Esophagus squamous epithelium (tissue), 5 donors: ENCODE measurements around the gene SPRED1. TPM values are rescaled to one million over a fixed set of nuclear protein-coding genes. Genes with fewer than 3 reads are reported as not detected.

Experiments used
- DNase-seq: peaks from one replicate; lab custom pipeline; 2025; lab: John Stamatoyannopoulos, UW
- H3K27ac ChIP-seq, 4 donors: fragments of 200-600 bp; sonication (generic); one replicate each; pipeline ENCODE4 v1.5.1; 2016 to 2019; ENCODE audit warnings: mild to moderate bottlenecking in 1 of 4
- H3K27me3 ChIP-seq, 4 donors: fragments of 200-600 bp; sonication (generic); 1 replicate in 3 of 4; 2 replicates in 1 of 4; pipeline versions ENCODE4 v1.5.1 to v1.6.0; 2017 to 2021; ENCODE audit warnings: antibody characterized with exemption in 1 of 4
- H3K36me3 ChIP-seq, 3 donors: fragments of 200-600 bp; sonication (generic); one replicate each; pipeline ENCODE4 v1.5.1; 2016 to 2019
- H3K4me1 ChIP-seq, 3 donors: fragments of 200-600 bp; sonication (generic); one replicate each; pipeline ENCODE4 v1.5.1; 2017 to 2019
- H3K4me3 ChIP-seq, 4 donors: fragments of 200-600 bp; sonication (generic); 1 replicate in 3 of 4; 2 replicates in 1 of 4; pipeline ENCODE4 v1.5.1; 2016 to 2019; ENCODE audit warnings: mild to moderate bottlenecking in 2 of 4, moderate library complexity in 1 of 4
- H3K9me3 ChIP-seq, 3 donors: fragments of 200-600 bp; sonication (generic); one replicate each; pipeline ENCODE4 v1.5.1; 2016 to 2019
- POLR2A ChIP-seq, 4 donors: fragments of 450-650 bp; IDR thresholded peaks; one replicate each; pipeline ENCODE4 v1.6.1; 2017; ENCODE audit warnings: antibody characterized with exemption in 4 of 4, mild to moderate bottlenecking in 4 of 4, moderate library complexity in 3 of 4
- WGBS, 2 donors: methylation state at CpG; one replicate each; pipeline ENCODE4 v1.1.5; 2018; 5-methylcytosine and 5-hydroxymethylcytosine counted together
- intact Hi-C: fragments of 100-400 bp; cut with DNase I; formaldehyde crosslinking; loops from one replicate; pipeline ENCODE4 v1.15.0; 2022
- total RNA-seq, 4 donors: library from RNA; depleted of rRNA; stranded (reverse); fragments of >200 nt; gene quantifications; one replicate each; pipeline ENCODE4 v1.1.0, GENCODE V29; 2016
- TF ChIP-seq, protein P1 (sequence below), 6 experiments: fragments of 450-650 bp in 4 of 6; fragments of 200-600 bp in 2 of 6; sonication (generic) in 2 of 6; IDR thresholded peaks; one replicate each; pipeline ENCODE4 v1.5.1; 2016 to 2019; ENCODE audit warnings: antibody characterized with exemption in 6 of 6, mild to moderate bottlenecking in 4 of 6, moderate library complexity in 4 of 6
- donor health status: DM: yes; HTN: yes; CAD: no.

SPRED1 gene
- total RNA-seq, 4 donors from 2014 or later, result 4.3 to 16.4 (median 9.3) TPM

DNA sequence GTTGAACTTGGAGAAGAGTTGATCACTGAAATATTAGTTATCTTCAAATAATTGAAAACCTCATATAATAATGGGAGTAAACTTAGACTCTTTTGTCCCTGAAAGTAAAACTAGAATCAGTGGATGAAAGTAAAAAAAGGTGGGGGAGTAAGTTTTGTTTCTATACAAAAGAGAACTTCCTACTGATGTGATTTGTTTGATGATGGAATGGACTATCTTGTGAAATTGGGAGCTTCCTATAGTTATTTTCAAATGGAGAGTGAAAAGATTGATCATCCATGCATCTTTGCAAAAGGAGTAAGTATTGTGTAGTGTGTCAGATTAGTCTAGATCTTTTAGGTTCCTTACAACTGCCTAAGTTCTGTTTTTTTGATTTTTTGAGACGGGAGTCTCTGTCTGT lies 28.4 kb downstream of the SPRED1 start:
- intact Hi-C loops, result no loop called here
- Histone ChIP-seq H3K36me3 (no peaks in the 10 kb centered on the region), H3K27ac (no peak overlapping the region), H3K27me3 (no peaks in the 10 kb centered on the region), H3K9me3 (no peaks in the 10 kb centered on the region), H3K4me1 (peaks cover 0 to 26% (median 0%) of the 10 kb centered on the region in 3 donors), H3K4me3 (no peak overlapping the region)
- DNase-seq, result no peak
- 92 to 100% methylated on average over 1 of the region's 1 CpG for WGBS, 2 donors
- no peak for TF ChIP-seq POLR2A (IDR thresholded peaks at IDR 0.05)
- TF ChIP-seq, protein P1, sequence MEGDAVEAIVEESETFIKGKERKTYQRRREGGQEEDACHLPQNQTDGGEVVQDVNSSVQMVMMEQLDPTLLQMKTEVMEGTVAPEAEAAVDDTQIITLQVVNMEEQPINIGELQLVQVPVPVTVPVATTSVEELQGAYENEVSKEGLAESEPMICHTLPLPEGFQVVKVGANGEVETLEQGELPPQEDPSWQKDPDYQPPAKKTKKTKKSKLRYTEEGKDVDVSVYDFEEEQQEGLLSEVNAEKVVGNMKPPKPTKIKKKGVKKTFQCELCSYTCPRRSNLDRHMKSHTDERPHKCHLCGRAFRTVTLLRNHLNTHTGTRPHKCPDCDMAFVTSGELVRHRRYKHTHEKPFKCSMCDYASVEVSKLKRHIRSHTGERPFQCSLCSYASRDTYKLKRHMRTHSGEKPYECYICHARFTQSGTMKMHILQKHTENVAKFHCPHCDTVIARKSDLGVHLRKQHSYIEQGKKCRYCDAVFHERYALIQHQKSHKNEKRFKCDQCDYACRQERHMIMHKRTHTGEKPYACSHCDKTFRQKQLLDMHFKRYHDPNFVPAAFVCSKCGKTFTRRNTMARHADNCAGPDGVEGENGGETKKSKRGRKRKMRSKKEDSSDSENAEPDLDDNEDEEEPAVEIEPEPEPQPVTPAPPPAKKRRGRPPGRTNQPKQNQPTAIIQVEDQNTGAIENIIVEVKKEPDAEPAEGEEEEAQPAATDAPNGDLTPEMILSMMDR (IDR thresholded peaks at IDR 0.05), result no peak

DNA sequence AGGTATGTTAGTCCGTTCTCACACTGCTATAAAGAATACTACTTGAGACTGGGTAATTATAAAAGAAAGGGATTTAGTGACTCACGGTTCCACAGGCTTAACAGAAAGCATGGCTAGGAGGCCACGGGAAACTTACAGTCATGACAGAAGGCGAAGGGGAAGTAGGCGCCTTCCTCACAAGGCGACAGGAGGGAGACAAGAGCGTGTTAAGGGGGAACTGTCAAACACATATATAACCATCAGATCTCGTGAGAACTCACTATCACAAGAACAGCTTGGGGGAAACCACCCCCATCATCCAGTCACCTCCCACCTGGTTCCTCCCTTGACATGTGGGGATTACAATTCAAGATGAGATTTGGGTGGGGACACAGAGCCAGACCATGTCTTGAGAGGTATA lies 30.4 kb downstream of the SPRED1 start:
- 67 to 76% methylated on average over 8 of the region's 8 CpGs for WGBS, 2 donors
- TF ChIP-seq, protein P1 (IDR thresholded peaks at IDR 0.05), result no peak
- TF ChIP-seq POLR2A (IDR thresholded peaks at IDR 0.05), result no peak
- DNase-seq, result no peak
- no peaks in the 10 kb centered on the region for H3K9me3 ChIP-seq
- H3K36me3 ChIP-seq, result no peaks in the 10 kb centered on the region
- intact Hi-C loops, result no loop called here
- no peaks in the 10 kb centered on the region for H3K27me3 ChIP-seq
- H3K4me1 ChIP-seq, result peaks cover 0 to 26% (median 0%) of the 10 kb centered on the region in 3 donors
- H3K27ac ChIP-seq, result no peak overlapping the region
- H3K4me3 ChIP-seq, result no peak overlapping the region

DNA sequence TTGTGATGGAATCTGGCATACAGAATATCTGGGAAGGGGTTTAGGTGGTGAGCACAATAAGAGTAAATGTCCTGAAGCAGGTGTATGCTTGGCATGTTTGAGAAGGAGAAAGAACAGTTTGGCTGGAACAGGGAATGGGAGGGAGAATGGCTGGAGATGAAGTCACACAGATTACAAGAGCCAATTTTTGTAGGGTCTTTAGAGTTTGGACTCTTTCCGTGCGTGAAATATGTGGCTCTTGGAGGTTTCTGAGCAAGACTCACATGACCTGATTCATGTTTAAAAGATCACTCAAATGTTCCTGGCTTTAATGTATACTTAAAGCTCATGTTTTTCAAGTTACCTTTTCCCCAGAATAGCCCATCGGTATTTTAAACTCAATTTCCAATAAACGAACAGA lies 32.8 kb downstream of the SPRED1 start:
- 88 to 94% methylated on average over 4 of the region's 4 CpGs for WGBS, 2 donors
- TF ChIP-seq, protein P1 (IDR thresholded peaks at IDR 0.05), result no peak
- TF ChIP-seq POLR2A (IDR thresholded peaks at IDR 0.05), result no peak
- no peak overlapping the region for H3K4me3 ChIP-seq

DNA sequence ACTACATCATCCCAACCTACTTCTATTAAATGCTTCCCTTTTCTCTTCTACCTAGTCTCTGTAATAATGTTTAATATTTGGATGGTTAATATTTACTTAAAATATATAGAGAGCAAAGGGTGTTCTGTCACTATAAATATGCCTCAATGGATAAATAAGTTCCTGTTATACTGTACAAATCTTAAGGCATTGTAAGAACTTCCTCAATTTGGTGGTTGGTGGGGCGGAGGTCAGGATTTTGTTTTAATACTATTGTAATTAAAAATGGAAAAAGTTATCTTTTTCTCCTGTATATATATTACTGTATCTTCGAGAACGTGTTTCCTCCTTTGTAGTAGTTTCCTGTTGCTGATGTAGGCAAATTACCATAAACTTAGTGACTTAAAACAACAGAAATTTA lies 41.5 kb downstream of the SPRED1 start:
- Histone ChIP-seq H3K4me1 (peaks cover 0 to 7% (median 0%) of the 10 kb centered on the region in 3 donors), H3K36me3 (no peaks in the 10 kb centered on the region), H3K4me3 (no peak overlapping the region), H3K27me3 (no peaks in the 10 kb centered on the region), H3K27ac (no peak overlapping the region), H3K9me3 (no peaks in the 10 kb centered on the region)
- 55 to 73% methylated on average over 3 of the region's 3 CpGs for WGBS, 2 donors
- TF ChIP-seq, protein P1 (IDR thresholded peaks at IDR 0.05), result no peak
- TF ChIP-seq POLR2A (IDR thresholded peaks at IDR 0.05), result no peak
- intact Hi-C loops, result no loop called here
- no peak for DNase-seq

More for the DNA sequence above, 32.8 kb downstream of the SPRED1 start:
- no peaks in the 10 kb centered on the region for H3K27me3 ChIP-seq
- DNase-seq, result no peak
- peaks cover 0 to 14% (median 0%) of the 10 kb centered on the region in 3 donors for H3K4me1 ChIP-seq
- intact Hi-C loops, result no loop called here
- no peak overlapping the region for H3K27ac ChIP-seq
- H3K9me3 ChIP-seq, result no peaks in the 10 kb centered on the region
- no peaks in the 10 kb centered on the region for H3K36me3 ChIP-seq

DNA sequence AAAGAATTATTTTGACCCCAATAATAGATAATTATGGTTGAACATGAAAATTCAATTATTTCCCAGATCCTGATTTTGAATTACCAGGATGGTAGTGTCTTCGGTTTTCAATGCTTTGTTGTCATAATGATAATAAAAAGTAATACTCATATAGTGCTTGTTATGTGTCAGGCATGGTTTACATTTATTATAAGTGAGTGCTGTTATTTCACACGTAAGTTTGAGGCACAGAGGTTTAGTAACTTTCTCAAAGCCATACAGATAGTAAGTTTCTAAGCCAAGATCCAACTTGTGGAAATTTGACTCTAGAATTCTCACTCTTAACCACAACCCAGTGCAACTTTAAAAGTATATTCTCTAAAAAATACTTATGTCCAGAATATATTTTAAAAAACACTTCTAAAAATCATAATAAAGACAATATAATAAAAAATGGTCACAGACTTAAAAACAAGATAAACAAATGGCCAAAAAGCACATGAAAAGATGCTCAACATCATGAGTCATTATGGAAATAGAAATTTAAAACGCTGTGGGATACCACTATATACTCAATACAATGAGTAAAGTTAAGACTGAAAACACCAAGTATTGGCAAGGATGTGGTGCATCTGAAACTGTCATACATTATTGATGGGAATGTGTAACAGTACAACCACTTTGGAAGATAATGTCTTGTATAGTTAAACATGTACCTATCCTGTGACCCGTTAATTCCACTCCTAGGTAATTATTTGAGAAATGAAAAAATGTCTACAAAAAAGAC lies 45.2 kb downstream of the SPRED1 start:
- peaks cover 0 to 7% (median 0%) of the 10 kb centered on the region in 3 donors for H3K4me1 ChIP-seq
- 53 to 56% methylated on average over 4 of the region's 4 CpGs for WGBS, 2 donors
- intact Hi-C loops, result no loop called here
- H3K27ac ChIP-seq, result no peak overlapping the region
- TF ChIP-seq POLR2A (IDR thresholded peaks at IDR 0.05), result no peak
- TF ChIP-seq, protein P1 (IDR thresholded peaks at IDR 0.05), result no peak
- H3K27me3 ChIP-seq, result no peaks in the 10 kb centered on the region
- H3K4me3 ChIP-seq, result no peak overlapping the region
- H3K36me3 ChIP-seq, result no peaks in the 10 kb centered on the region
- H3K9me3 ChIP-seq, result no peaks in the 10 kb centered on the region
- DNase-seq, result no peak
